Gastrocnemius medialis (tissue), 4 donors: ENCODE measurements around the gene FAT4. TPM values are rescaled to one million over a fixed set of nuclear protein-coding genes. Genes with fewer than 3 reads are reported as not detected.

Experiments
- ATAC-seq, 2 donors: fragments of 150-250 bp; one replicate each; pipeline ENCODE4 v1.9.1; 2016
- DNase-seq, 2 donors: peaks; one replicate each; pipeline ENCODE4 v3.0.0-alpha.2; 2019
- H3K27ac ChIP-seq, 4 donors: fragments of 200-600 bp; sonication (generic); 1 replicate in 1 of 4; 2 replicates in 3 of 4; pipeline ENCODE4 v1.5.1; 2016 to 2018; ENCODE audit warnings: mild to moderate bottlenecking in 2 of 4, moderate library complexity in 1 of 4
- H3K27me3 ChIP-seq, 3 donors: fragments of 200-600 bp; sonication (generic) in 2 of 3; 1 replicate in 1 of 3; 2 replicates in 2 of 3; pipeline versions ENCODE4 v1.5.1 to v1.6.0; 2016 to 2019; ENCODE audit warnings: mild to moderate bottlenecking in 1 of 3, moderate library complexity in 1 of 3
- H3K36me3 ChIP-seq, 2 donors: fragments of 200-600 bp; sonication (generic) in 1 of 2; one replicate each; pipeline ENCODE4 v1.5.1; 2017 to 2018
- H3K4me1 ChIP-seq, 2 donors: fragments of 200-600 bp; sonication (generic) in 1 of 2; one replicate each; pipeline ENCODE4 v1.5.1; 2016 to 2017; ENCODE audit warnings: mild to moderate bottlenecking in 2 of 2
- H3K4me3 ChIP-seq, 4 donors: fragments of 200-600 bp; sonication (generic) in 3 of 4; 1 replicate in 1 of 4; 2 replicates in 3 of 4; pipeline ENCODE4 v1.5.1; 2016 to 2019; ENCODE audit warnings: mild to moderate bottlenecking in 2 of 4
- H3K9me3 ChIP-seq, 3 donors: fragments of 200-600 bp; sonication (generic) in 2 of 3; 1 replicate in 1 of 3; 2 replicates in 2 of 3; pipeline ENCODE4 v1.5.1; 2016 to 2019
- POLR2A ChIP-seq, 2 donors: fragments of 450-650 bp; IDR thresholded peaks; one replicate each; pipeline ENCODE4 v1.6.1; 2017; ENCODE audit warnings: antibody characterized with exemption in 2 of 2, mild to moderate bottlenecking in 2 of 2, moderate library complexity in 2 of 2
- in situ Hi-C, 4 donors: fragments of 200-750 bp; cut with MboI; loops; one replicate each; pipeline versions ENCODE4 v1.15.0 to v1.8.0; 2017; ENCODE audit warnings: low sequenced_read_pairs in 4 of 4
- intact Hi-C: fragments of 100-400 bp; cut with DNase I; formaldehyde crosslinking; loops from one replicate; pipeline ENCODE4 v1.15.1; 2023; ENCODE audit warnings: low total_unique reads
- total RNA-seq, 4 donors: library from RNA; depleted of rRNA; stranded (reverse); fragments of >200 nt; gene quantifications; one replicate each; pipeline versions ENCODE4 v1.1.0 to v1.2.3, GENCODE V29; 2016
- TF ChIP-seq, protein P1 (sequence below), 5 experiments: fragments of 450-650 bp in 3 of 5; fragments of 200-600 bp in 2 of 5; sonication (generic) in 2 of 5; IDR thresholded peaks in 4 of 5; conservative IDR thresholded peaks in 1 of 5; 1 replicate in 4 of 5; 2 replicates in 1 of 5; pipeline ENCODE4 v1.5.1; 2016 to 2019; ENCODE audit warnings: antibody characterized with exemption in 5 of 5, mild to moderate bottlenecking in 3 of 5, moderate library complexity in 3 of 5

Gene FAT4
- total RNA-seq, 4 donors from 2014 or later, result 3.4 to 5.3 (median 3.9) TPM

DNA sequence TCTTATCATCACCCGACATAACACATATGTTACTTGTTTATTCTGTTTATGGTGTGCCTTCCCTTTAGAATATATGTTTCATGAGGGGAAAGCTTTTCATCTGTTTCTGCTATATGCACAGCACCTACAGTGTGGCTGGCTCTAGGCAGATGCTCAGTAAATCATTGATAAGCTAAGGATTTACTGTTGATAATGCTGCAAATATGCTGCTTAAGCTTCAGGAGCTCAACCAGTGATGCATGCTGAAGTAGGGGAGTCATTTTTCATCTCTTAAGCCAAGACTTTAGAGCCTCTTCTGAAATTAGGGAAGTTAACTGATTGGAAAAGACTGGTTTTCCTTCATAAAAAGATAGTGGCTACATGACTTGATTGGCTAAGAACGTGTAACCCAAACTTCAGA, 16.4 kb downstream of the FAT4 start:
- Histone ChIP-seq H3K4me3 (no peak overlapping the region), H3K4me1 (no peaks in the 10 kb centered on the region), H3K27me3 (no peaks in the 10 kb centered on the region), H3K36me3 (no peaks in the 10 kb centered on the region), H3K27ac (no peak overlapping the region), H3K9me3 (no peaks in the 10 kb centered on the region)
- ATAC-seq, result no peak
- no peak for DNase-seq
- in situ Hi-C loops, result no loop called here
- TF ChIP-seq, protein P1, sequence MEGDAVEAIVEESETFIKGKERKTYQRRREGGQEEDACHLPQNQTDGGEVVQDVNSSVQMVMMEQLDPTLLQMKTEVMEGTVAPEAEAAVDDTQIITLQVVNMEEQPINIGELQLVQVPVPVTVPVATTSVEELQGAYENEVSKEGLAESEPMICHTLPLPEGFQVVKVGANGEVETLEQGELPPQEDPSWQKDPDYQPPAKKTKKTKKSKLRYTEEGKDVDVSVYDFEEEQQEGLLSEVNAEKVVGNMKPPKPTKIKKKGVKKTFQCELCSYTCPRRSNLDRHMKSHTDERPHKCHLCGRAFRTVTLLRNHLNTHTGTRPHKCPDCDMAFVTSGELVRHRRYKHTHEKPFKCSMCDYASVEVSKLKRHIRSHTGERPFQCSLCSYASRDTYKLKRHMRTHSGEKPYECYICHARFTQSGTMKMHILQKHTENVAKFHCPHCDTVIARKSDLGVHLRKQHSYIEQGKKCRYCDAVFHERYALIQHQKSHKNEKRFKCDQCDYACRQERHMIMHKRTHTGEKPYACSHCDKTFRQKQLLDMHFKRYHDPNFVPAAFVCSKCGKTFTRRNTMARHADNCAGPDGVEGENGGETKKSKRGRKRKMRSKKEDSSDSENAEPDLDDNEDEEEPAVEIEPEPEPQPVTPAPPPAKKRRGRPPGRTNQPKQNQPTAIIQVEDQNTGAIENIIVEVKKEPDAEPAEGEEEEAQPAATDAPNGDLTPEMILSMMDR (IDR thresholded peaks at IDR 0.05 in 4 of 5, conservative IDR thresholded peaks at IDR 0.05 in 1 of 5), result no peak
- TF ChIP-seq POLR2A (IDR thresholded peaks at IDR 0.05), result no peak
- intact Hi-C loops, result no loop called here

DNA sequence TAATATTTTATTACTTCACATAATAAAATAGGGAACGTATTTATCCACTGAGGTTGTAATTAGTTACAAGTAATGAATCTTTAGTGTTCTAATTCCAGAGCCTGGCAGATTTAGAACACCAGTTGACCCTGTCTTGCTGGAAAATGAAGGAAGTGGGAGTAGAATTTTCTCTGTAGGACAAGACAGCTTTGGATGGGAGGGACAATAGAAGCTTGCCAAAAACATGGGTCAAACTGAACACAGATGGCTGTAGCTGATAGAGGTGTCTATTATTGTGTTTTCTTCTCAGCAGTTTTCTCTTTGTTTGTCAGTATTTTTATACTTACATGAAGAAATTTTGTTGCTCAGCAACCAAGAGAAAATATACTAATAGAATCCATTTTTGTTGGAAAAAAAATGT, 20.2 kb downstream of the FAT4 start:
- Histone ChIP-seq H3K4me1 (no peaks in the 10 kb centered on the region), H3K27me3 (no peaks in the 10 kb centered on the region), H3K9me3 (no peaks in the 10 kb centered on the region), H3K27ac (no peak overlapping the region), H3K36me3 (no peaks in the 10 kb centered on the region), H3K4me3 (no peak overlapping the region)
- in situ Hi-C loops (no loop called here), intact Hi-C loops (no loop called here)
- no peak for ATAC-seq
- TF ChIP-seq POLR2A (IDR thresholded peaks at IDR 0.05), result no peak
- TF ChIP-seq, protein P1 (IDR thresholded peaks at IDR 0.05 in 4 of 5, conservative IDR thresholded peaks at IDR 0.05 in 1 of 5), result no peak
- DNase-seq, result no peak

DNA sequence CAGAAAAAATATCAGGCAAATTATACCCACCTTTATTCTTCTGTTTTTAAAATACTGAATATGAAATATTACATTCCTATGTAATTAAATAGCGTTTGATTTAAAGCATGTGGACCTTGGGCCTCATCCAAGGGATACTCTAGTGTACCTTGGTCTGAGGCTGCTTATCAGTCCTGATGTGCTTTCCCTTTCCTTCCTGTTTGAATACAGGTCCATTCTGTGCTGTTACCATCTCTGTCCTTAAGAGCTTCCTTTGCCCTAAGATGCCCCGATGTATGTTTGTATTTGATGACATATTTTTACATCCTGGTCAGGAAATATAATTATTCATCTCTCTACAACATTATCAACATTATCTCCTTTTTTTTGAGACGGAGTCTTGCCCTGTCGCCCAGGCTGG, 24.1 kb downstream of the FAT4 start:
- Histone ChIP-seq H3K36me3 (no peaks in the 10 kb centered on the region), H3K4me1 (no peaks in the 10 kb centered on the region), H3K27me3 (no peaks in the 10 kb centered on the region), H3K4me3 (no peak overlapping the region), H3K27ac (no peak overlapping the region), H3K9me3 (no peaks in the 10 kb centered on the region)
- in situ Hi-C loops, result no loop called here
- intact Hi-C loops, result no loop called here
- DNase-seq, result no peak
- TF ChIP-seq, protein P1 (IDR thresholded peaks at IDR 0.05 in 4 of 5, conservative IDR thresholded peaks at IDR 0.05 in 1 of 5), result no peak
- TF ChIP-seq POLR2A (IDR thresholded peaks at IDR 0.05), result no peak
- ATAC-seq, result no peak

DNA sequence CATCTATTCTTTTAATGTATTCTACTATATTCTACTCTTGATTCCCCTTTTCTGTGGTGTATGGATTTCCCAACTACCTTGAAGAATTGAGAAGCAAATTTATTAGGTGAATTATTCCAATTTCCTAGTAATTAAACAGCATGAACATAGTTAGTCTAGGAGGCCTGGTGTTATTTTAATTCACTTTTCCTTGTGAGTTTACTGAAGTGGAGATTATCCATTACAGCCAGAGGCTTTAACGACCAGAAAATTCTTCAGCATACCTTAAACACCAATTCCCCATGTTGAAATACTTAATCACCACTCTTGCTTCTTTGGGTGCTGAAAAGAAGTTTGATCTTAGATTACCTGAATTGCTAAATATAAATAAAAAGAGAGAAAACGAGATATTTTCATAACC, 29.4 kb downstream of the FAT4 start:
- no peaks in the 10 kb centered on the region for H3K9me3 ChIP-seq
- no peaks in the 10 kb centered on the region for H3K27me3 ChIP-seq
- DNase-seq, result no peak
- TF ChIP-seq POLR2A (IDR thresholded peaks at IDR 0.05), result no peak
- TF ChIP-seq, protein P1 (IDR thresholded peaks at IDR 0.05 in 4 of 5, conservative IDR thresholded peaks at IDR 0.05 in 1 of 5), result no peak
- no peak overlapping the region for H3K27ac ChIP-seq
- H3K4me3 ChIP-seq, result no peak overlapping the region
- intact Hi-C loops (no loop called here), in situ Hi-C loops (no loop called here)
- no peaks in the 10 kb centered on the region for H3K4me1 ChIP-seq
- no peak for ATAC-seq
- no peaks in the 10 kb centered on the region for H3K36me3 ChIP-seq

DNA sequence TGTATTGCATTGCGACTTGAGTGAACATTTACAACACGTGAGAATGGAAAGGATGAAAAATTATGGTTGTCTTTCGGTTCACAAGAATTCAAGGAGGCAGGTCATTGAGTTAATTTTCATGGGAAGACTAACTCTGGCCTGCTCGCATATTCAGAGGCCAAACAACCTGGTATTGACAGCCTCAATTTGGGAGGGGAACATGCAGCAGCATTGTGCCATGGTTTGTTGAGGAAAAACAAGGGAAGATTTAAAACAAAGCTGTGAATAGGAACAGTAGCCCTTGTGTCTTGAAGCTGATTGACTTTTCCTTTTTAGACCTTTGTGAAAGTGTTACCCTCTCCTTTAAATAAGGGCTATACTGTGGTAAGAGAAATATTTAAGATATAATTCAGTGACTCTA, 31.9 kb downstream of the FAT4 start:
- intact Hi-C loops, result no loop called here
- ATAC-seq (no peak), DNase-seq (no peak)
- no peaks in the 10 kb centered on the region for H3K36me3 ChIP-seq
- no peaks in the 10 kb centered on the region for H3K27me3 ChIP-seq
- H3K27ac ChIP-seq, result no peak overlapping the region
- in situ Hi-C loops, result no loop called here
- no peak overlapping the region for H3K4me3 ChIP-seq
- no peak for TF ChIP-seq POLR2A (IDR thresholded peaks at IDR 0.05)
- TF ChIP-seq, protein P1 (IDR thresholded peaks at IDR 0.05 in 4 of 5, conservative IDR thresholded peaks at IDR 0.05 in 1 of 5), result no peak
- no peaks in the 10 kb centered on the region for H3K4me1 ChIP-seq
- H3K9me3 ChIP-seq, result no peaks in the 10 kb centered on the region
